ENCODE results near the gene STXBP1. TPM values are rescaled to one million over a fixed set of nuclear protein-coding genes. Genes with fewer than 3 reads are reported as not detected.

The STXBP1 gene
- total RNA-seq, 1 experiment from 2014 or later, result 40.6 TPM

GRCh38 chr9:127634698-127635097 is 22.6 kb downstream of the STXBP1 start:
- CTCF ChIA-PET, result interaction anchor here (1.0 to 1.6 kb wide), 3 partner anchors 24 to 136 kb away, joined by 3 to 10 read pairs (median 3); partner anchors contain the start of gene TOR2A
- Histone ChIP-seq H3K9me2 (ENCODE audit: insufficient read depth) (no peaks in the 10 kb centered on the region), H3K79me2 (ENCODE audit: insufficient read depth, low read length) (no peaks in the 10 kb centered on the region), H3K9me3 (ENCODE audit: control insufficient read depth in 1 of 2, insufficient read depth in 1 of 2, low read depth in 1 of 2, low read length in 2 of 2) (no peaks in the 10 kb centered on the region), H3K4me3 (replicated peaks in 1 of 2; ENCODE audit: low read depth in 1 of 2, low read length in 2 of 2) (no peak overlapping the region), H3K27me3 (ENCODE audit: insufficient read depth, low read length) (no peaks in the 10 kb centered on the region), H4K20me1 (ENCODE audit: insufficient read depth) (no peaks in the 10 kb centered on the region), H3K27ac (ENCODE audit: low read depth, low read length) (no peak overlapping the region), H3K36me3 (ENCODE audit: control insufficient read depth in 1 of 2, insufficient read depth in 2 of 2, low read length in 2 of 2) (no peaks in the 10 kb centered on the region), H3K4me1 (ENCODE audit: control insufficient read depth in 1 of 2, insufficient read depth in 2 of 2, low read length in 2 of 2) (peaks cover 11 to 15% of the 10 kb centered on the region in 2 experiments; a peak in 3 of 4 replicates), H3K9ac (ENCODE audit: low read length) (no peak overlapping the region), H3K4me2 (ENCODE audit: low read length) (no peak overlapping the region), H2AFZ (ENCODE audit: low read depth, low read length, poor library complexity, severe bottlenecking) (no peak overlapping the region)
- intact Hi-C loops (cut with micrococcal nuclease), result no loop called here
- peak; percentile 77 for ATAC-seq
- RAD21 ChIA-PET (ENCODE audit: low non-redundant PET in 1 of 2, low total read pairs in 2 of 2, uncharacterized antibody in 2 of 2, unreplicated experiment in 2 of 2), result no interaction called here
- POLR2A ChIA-PET, result no interaction called here
- peak; percentile 63 for TF ChIP-seq RAD21 (IDR thresholded peaks at IDR 0.05; ENCODE audit: low read depth)
- TF ChIP-seq POLR2A (IDR thresholded peaks at IDR 0.05; ENCODE audit: borderline replicate concordance, extremely low read depth, insufficient read depth, insufficient read length), result no peak
- no peak for TF ChIP-seq ZNF274 (IDR thresholded peaks at IDR 0.05; ENCODE audit: low read depth, low read length)
- TF ChIP-seq POLR2AphosphoS5 (IDR thresholded peaks at IDR 0.05; ENCODE audit: low read depth, low read length), result no peak
- TF ChIP-seq REST (IDR thresholded peaks at IDR 0.05; ENCODE audit: low read depth), result no peak
- TF ChIP-seq, protein P1, sequence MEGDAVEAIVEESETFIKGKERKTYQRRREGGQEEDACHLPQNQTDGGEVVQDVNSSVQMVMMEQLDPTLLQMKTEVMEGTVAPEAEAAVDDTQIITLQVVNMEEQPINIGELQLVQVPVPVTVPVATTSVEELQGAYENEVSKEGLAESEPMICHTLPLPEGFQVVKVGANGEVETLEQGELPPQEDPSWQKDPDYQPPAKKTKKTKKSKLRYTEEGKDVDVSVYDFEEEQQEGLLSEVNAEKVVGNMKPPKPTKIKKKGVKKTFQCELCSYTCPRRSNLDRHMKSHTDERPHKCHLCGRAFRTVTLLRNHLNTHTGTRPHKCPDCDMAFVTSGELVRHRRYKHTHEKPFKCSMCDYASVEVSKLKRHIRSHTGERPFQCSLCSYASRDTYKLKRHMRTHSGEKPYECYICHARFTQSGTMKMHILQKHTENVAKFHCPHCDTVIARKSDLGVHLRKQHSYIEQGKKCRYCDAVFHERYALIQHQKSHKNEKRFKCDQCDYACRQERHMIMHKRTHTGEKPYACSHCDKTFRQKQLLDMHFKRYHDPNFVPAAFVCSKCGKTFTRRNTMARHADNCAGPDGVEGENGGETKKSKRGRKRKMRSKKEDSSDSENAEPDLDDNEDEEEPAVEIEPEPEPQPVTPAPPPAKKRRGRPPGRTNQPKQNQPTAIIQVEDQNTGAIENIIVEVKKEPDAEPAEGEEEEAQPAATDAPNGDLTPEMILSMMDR (IDR thresholded peaks at IDR 0.05 in 2 of 3, conservative IDR thresholded peaks at IDR 0.05 in 1 of 3; ENCODE audit: borderline replicate concordance in 1 of 3, insufficient read depth in 1 of 3, low read depth in 2 of 3, low read length in 2 of 3), result peak; percentile 30 to 53 (median 43); a peak in 4 of 6 replicates
- DNase-seq (ENCODE audit: low read depth, low spot score), result peak; percentile 16
- no TSS peak for BruUV-seq (replicated peaks)
